ENCODE measurements around the gene IDE.

GRCh38 chr10:92475357-92475868 lies 98.5 kb downstream of the IDE start:
- no peak for TF ChIP-seq CTCF (conservative IDR thresholded peaks at IDR 0.05 in 1 of 2, IDR thresholded peaks at IDR 0.05 in 1 of 2; ENCODE audit: extremely low read depth in 1 of 2, insufficient read depth in 1 of 2, low read depth in 1 of 2, low read length in 2 of 2)
- no peak for TF ChIP-seq EZH2 (IDR thresholded peaks at IDR 0.05; ENCODE audit: borderline replicate concordance, low read length)
